HUES48 (cell line): ENCODE results near the gene CCDC88C.
A peak's percentile ranks its signal among the peaks of the same experiment; 100 is the strongest.

Source experiments
- H3K27ac ChIP-seq: one replicate; pipeline ENCODE4 v1.7.0; 2013; ENCODE audit warnings: low read depth, low read length, inconsistent platforms
- H3K27me3 ChIP-seq: 2 replicates; pipeline ENCODE4 v1.6.1; 2013; ENCODE audit warnings: mild to moderate bottlenecking, low read length; ENCODE audit not compliant: control insufficient read depth, insufficient read depth
- H3K36me3 ChIP-seq: 2 replicates; pipeline ENCODE4 v1.6.1; 2013; ENCODE audit warnings: low read length; ENCODE audit not compliant: control insufficient read depth, insufficient read depth
- H3K4me1 ChIP-seq: 2 replicates; pipeline ENCODE4 v1.6.1; 2013; ENCODE audit warnings: mild to moderate bottlenecking, low read length; ENCODE audit not compliant: control insufficient read depth, insufficient read depth
- H3K4me3 ChIP-seq: 2 replicates; pipeline ENCODE4 v1.5.1; 2013; ENCODE audit warnings: mild to moderate bottlenecking, low read depth, low read length
- H3K9ac ChIP-seq: 2 replicates; pipeline ENCODE4 v1.6.1; 2013; ENCODE audit warnings: mild to moderate bottlenecking, low read depth, low read length, moderate library complexity
- H3K9me3 ChIP-seq: 2 replicates; pipeline ENCODE4 v1.6.1; 2013; ENCODE audit warnings: low read length; ENCODE audit not compliant: control insufficient read depth, insufficient read depth

Gene CCDC88C

GRCh38 chr14:91417120-91417982, at the start of gene CCDC88C:
Gene CCDC88C (minus strand): TSS chr14:91417820. CDS start chr14:91417690, 130 bp downstream.
- no peaks in the 10 kb centered on the region for H3K27me3 ChIP-seq
- peak within 1 kb of the TSS; percentile 74 for H3K4me3 ChIP-seq
- peak within 1 kb of the TSS; percentile 39 for H3K27ac ChIP-seq
- peaks cover 34% of the 10 kb centered on the region for H3K4me1 ChIP-seq
- H3K9me3 ChIP-seq = no peaks in the 10 kb centered on the region
- peak within 1 kb of the TSS; percentile 66 for H3K9ac ChIP-seq
- H3K36me3 ChIP-seq = peaks cover 2% of the 10 kb centered on the region; the same call in 1 of the 2 replicates

- Histone ChIP-seq H3K9ac (no peak overlapping the region), H3K4me3 (no peak overlapping the region), H3K9me3 (no peaks in the 10 kb centered on the region), H3K27me3 (no peaks in the 10 kb centered on the region), H3K27ac (no peak overlapping the region), H3K4me1 (no peaks in the 10 kb centered on the region), H3K36me3 (peaks cover 97% of the 10 kb centered on the region)
Measured at GRCh38 chr14:91466192-91466591, 48.6 kb upstream of the CCDC88C start.

GRCh38 chr14:91464615-91465205, 47.1 kb upstream of the CCDC88C start:
- Histone ChIP-seq H3K36me3 (peaks cover 97% of the 10 kb centered on the region), H3K4me1 (no peaks in the 10 kb centered on the region), H3K9me3 (no peaks in the 10 kb centered on the region), H3K4me3 (no peak overlapping the region), H3K27me3 (no peaks in the 10 kb centered on the region), H3K9ac (no peak overlapping the region), H3K27ac (no peak overlapping the region)

- H3K9me3 ChIP-seq = no peaks in the 10 kb centered on the region
- no peak overlapping the region for H3K27ac ChIP-seq
- H3K9ac ChIP-seq = no peak overlapping the region
- H3K36me3 ChIP-seq = peaks cover 82% of the 10 kb centered on the region
- no peak overlapping the region for H3K4me3 ChIP-seq
- H3K27me3 ChIP-seq = no peaks in the 10 kb centered on the region
- no peaks in the 10 kb centered on the region for H3K4me1 ChIP-seq
Measured at GRCh38 chr14:91458612-91459011, 41.0 kb upstream of the CCDC88C start.

- H3K4me1 ChIP-seq = no peaks in the 10 kb centered on the region
- H3K36me3 ChIP-seq = peaks cover 58% of the 10 kb centered on the region
- no peaks in the 10 kb centered on the region for H3K9me3 ChIP-seq
- H3K9ac ChIP-seq = no peak overlapping the region
- no peak overlapping the region for H3K27ac ChIP-seq
- H3K4me3 ChIP-seq = no peak overlapping the region
- H3K27me3 ChIP-seq = no peaks in the 10 kb centered on the region
Measured at GRCh38 chr14:91456283-91456682, 38.7 kb upstream of the CCDC88C start.

GRCh38 chr14:91454580-91454979, 37.0 kb upstream of the CCDC88C start:
- Histone ChIP-seq H3K36me3 (peaks cover 42% of the 10 kb centered on the region), H3K4me1 (no peaks in the 10 kb centered on the region), H3K27me3 (no peaks in the 10 kb centered on the region), H3K27ac (no peak overlapping the region), H3K9ac (no peak overlapping the region), H3K4me3 (no peak overlapping the region), H3K9me3 (no peaks in the 10 kb centered on the region)

GRCh38 chr14:91454155-91454554, 36.5 kb upstream of the CCDC88C start:
- H3K4me3 ChIP-seq = no peak overlapping the region
- H3K27me3 ChIP-seq = no peaks in the 10 kb centered on the region
- H3K36me3 ChIP-seq = peaks cover 38% of the 10 kb centered on the region
- no peak overlapping the region for H3K9ac ChIP-seq
- no peaks in the 10 kb centered on the region for H3K4me1 ChIP-seq
- H3K9me3 ChIP-seq = no peaks in the 10 kb centered on the region
- H3K27ac ChIP-seq = no peak overlapping the region

GRCh38 chr14:91453744-91454143, 36.1 kb upstream of the CCDC88C start:
- Histone ChIP-seq H3K4me1 (no peaks in the 10 kb centered on the region), H3K36me3 (peaks cover 34% of the 10 kb centered on the region), H3K27ac (no peak overlapping the region), H3K9me3 (no peaks in the 10 kb centered on the region), H3K27me3 (no peaks in the 10 kb centered on the region), H3K9ac (no peak overlapping the region), H3K4me3 (no peak overlapping the region)

GRCh38 chr14:91444335-91445020, 26.9 kb upstream of the CCDC88C start:
- Histone ChIP-seq H3K9ac (no peak overlapping the region), H3K27me3 (no peaks in the 10 kb centered on the region), H3K9me3 (peaks cover 5% of the 10 kb centered on the region), H3K27ac (no peak overlapping the region), H3K4me3 (no peak overlapping the region), H3K4me1 (no peaks in the 10 kb centered on the region), H3K36me3 (no peaks in the 10 kb centered on the region)

GRCh38 chr14:91439345-91439744, 21.7 kb upstream of the CCDC88C start:
- Histone ChIP-seq H3K9me3 (peaks cover 28% of the 10 kb centered on the region), H3K27ac (no peak overlapping the region), H3K27me3 (no peaks in the 10 kb centered on the region), H3K4me1 (no peaks in the 10 kb centered on the region), H3K36me3 (no peaks in the 10 kb centered on the region), H3K4me3 (no peak overlapping the region; the same call in 1 of the 2 replicates), H3K9ac (no peak overlapping the region)

- Histone ChIP-seq H3K4me1 (no peaks in the 10 kb centered on the region), H3K36me3 (no peaks in the 10 kb centered on the region)
Measured at GRCh38 chr14:91438845-91439244, 21.2 kb upstream of the CCDC88C start.

More at GRCh38 chr14:91438845-91439244, 21.2 kb upstream of the CCDC88C start:
- Histone ChIP-seq H3K9me3 (peaks cover 28% of the 10 kb centered on the region), H3K27me3 (no peaks in the 10 kb centered on the region), H3K27ac (no peak overlapping the region), H3K4me3 (no peak overlapping the region; the same call in 1 of the 2 replicates), H3K9ac (no peak overlapping the region)
